Cortex of kidney (tissue), 1 donor: ENCODE results near the gene SSC5D.
"Not testable (repeated sequence)": the region's sequence is repeated elsewhere in the genome, so short reads cannot be mapped to it uniquely, and the experiment has no call there.

Experiments
- DNase-seq: peaks from one replicate; lab custom pipeline; 2025; lab: John Stamatoyannopoulos, UW

Gene SSC5D

DNA sequence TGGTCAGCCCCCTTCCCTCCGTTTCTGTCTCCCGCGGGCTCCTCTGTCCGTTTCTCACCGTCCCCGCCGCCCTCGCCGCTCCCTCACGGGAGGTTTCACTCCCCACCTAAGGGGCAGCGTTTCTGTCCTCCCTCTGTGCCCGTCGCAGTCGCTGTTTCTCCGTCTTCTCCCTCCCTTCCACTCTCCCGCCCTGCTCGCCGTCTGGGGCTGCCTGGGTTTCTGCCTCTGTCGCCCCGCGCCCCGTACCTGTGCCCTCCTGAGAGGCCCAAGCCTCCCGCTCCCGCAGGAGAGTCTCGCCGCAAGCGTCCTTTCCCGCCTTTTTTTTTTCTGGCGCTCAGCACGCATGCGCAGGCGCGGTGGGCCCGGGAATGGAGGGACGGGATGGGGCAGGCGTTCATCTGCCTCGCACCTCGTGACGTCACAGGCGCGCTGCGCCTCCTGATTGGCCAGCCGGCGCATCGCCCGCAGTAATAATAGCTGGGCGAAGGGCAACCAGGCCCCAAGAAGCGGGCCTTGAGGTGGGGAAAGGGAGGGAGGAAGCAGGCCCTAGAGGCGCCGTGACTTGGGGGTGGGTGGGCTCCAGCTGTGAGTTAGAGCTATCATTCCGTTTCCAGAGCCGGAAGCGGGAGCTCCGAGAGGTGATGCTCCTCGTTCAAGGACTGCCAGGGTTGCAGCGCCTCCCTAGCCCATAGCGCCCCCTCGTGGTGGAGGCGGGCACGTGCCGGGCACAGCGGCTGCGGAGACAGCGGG is 15.4 kb downstream of the SSC5D start:
- DNase-seq: no peak

DNA sequence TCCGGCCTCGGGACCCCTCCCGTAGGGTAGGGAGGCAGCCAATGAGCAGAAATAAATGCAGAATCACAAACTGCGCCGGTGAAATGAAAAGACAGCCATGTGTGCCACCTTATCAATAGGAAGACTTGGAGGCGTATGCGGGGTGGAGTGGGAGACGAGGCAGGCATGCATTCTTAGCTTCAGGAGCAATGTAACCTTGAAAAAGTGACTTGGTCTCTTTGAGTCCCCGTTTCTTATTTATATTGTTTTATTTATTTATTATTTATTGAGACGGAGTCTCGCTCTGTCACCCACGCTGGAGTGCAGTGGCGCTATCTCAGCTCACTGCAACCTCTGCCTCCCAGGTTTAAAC is 16.0 kb downstream of the SSC5D start:
- no peak for DNase-seq

DNA sequence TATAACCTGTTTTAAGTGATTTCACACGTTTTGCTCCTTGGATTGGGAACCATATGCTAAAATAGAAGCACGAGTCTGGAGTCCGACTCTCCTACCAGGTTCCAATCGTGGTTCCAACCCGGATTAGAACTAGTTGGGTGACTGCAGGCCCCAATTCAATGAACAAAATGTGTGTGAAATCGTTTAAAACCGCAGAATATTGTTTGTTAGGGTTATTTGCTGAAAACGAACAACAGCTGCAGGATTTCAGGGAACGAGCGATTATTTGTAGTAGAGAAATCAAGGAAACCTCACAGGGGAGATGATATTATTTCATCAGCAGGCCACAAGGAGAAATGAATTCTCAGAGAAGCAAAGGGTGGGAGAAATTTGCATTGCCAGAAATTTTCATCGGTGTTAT is 16.7 kb downstream of the SSC5D start:
- DNase-seq: no peak

DNA sequence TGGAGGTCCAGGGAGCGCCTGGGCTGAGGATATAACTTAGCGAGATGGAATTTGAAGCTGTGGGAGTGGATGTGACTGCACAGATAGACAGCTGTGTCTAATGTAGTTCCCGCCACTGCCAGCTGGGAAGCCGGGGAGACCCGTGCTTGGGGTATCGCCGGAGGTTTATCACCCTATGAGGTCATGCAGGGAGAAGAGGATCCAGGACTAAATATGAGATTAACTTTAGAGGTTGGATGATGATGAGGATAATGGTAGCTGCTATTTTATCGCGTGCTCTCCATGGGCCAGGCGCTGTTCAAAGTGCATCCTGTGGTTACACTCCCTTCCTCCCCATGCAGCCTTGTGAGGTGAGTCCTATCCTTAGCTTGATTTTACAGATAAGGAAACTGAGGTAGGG is 19.9 kb downstream of the SSC5D start:
- no peak for DNase-seq

DNA sequence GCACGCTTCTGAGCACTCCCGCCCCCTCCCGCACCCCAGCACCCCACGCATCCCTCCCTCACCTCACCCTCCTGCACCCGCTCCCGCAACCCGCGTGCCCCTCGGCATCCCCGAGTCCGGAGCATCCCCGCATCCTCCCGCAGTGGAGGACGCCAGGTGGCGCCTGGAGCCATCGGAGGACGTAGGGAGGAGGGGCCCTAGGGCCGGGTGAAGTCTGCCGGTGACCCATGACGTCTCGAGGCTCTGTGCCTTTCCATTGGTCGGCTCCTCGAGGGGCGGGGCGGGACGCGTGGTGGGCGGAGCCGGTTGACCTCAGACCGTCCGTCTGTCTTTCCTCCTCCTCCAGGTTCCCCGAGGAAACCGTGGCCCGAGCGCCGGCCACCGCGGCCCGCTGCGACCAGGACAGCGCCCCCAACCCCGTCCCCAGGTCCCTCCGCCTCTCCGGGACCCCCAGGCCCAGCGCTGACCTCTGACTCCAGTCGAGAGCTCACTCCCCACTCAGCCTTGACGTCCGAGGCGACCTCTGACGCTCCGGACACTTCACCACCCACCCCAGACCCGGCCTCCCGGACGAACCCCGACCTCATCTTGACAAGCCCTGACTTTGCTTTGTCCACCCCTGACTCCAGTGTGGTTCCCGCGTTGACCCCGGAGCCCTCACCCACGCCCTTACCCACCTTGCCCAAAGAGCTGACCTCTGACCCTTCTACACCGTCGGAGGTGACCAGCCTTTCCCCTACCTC is 28.8 kb downstream of the SSC5D start:
- no peak for DNase-seq

DNA sequence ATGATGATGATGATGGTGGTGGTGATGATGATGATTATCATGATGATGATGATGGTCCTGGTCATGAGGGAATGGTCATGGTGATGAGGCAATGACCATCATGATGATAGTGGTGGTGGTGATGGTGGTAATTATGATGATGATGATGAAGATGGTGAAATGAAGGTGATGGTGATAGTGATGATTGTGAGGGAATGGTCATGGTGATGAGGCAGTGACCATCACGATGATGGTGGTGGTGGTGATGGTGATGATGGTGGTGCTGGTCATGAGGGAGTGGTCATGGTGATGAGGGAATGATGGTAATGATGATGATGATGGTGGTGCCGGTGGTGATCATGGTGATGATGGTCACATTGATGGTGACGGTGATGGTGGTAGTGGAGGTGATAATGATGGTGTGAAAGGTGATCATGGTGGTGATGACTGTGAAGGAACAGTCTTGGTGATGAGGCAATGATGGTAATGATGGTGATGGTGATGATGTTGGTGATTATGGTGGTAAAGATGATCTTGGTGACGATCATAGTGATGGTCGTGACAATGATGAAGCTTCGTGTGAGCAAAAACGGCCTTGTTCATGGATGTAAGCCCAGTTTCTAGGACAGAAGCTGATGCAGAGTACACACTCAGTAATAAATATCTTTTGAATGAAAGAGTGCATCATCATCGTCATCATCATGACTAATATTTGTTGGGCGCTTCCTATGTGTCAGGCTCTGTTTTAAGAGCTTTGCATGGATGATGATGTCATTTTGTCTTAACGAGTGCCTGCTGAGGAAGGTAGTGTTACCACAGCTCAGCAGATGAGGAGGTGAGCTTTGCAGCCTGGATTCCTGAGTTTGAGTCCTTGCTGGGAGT is 31.4 kb downstream of the SSC5D start:
- no peak for DNase-seq

DNA sequence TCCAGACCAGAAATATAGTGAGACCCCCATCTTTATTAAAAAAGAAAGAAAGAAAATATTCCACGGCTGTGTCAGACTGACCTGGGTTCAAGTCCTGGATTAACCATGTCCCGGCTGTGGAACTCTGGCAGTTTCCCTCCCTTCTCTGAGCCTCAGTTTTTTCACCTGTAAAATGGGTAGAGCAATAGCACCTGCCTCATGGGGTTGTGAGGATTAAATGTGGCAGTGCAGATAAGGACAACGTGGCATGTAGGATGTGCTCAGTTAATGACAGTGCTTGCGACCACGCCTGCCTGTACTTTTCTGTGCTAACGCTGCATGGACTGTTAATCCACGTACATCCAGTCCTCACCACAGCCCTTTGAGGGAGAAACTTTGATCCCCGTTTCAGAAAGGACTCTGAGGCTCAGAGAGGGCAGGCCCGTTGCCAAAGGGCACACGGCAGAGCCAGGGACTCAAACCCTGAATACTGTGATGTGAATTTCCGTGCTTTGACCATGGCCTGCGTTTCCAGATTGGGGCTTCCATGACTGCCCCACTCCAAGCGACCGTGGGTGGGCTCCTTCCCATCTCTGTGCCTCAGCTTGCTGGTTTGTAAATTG is 32.6 kb downstream of the SSC5D start:
- no peak for DNase-seq

DNA sequence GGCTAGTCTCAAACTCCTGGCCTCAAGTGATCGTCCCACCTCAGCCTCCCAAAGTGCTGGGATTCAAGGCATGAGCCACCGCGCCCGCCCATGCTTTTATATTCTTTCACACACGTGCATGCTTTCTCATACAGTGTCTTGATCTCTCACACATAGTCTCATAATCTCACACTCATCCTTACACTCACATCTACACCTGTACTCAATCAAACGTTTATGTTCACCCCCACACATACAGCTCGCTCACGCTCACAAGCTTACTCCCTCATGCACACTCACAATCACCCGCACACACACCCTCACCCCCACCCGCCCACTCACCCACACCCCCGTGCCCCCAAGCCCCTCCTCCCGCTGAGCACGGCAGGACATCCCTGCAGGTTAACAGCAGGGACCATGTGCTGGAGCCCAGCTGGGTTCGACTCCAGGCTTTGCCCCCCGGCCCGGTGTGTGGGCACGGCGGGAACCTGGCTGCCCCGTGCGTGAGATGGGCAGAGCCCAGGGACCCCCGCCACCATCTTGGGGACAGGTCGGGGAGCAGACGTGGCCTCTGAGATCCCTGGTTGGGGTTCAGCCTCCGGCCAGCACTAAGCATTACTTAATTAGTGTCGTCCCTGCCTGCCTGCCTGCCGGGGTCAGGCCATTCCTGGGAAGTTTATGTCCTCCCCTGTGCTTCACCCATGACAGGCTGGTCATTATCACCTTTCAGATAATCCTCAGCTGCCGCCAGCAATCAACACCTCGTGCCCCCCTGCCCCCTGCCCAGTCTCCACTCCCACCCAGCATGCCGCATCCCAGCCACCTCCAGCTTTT is 37.3 kb downstream of the SSC5D start:
- DNase-seq: no peak

DNA sequence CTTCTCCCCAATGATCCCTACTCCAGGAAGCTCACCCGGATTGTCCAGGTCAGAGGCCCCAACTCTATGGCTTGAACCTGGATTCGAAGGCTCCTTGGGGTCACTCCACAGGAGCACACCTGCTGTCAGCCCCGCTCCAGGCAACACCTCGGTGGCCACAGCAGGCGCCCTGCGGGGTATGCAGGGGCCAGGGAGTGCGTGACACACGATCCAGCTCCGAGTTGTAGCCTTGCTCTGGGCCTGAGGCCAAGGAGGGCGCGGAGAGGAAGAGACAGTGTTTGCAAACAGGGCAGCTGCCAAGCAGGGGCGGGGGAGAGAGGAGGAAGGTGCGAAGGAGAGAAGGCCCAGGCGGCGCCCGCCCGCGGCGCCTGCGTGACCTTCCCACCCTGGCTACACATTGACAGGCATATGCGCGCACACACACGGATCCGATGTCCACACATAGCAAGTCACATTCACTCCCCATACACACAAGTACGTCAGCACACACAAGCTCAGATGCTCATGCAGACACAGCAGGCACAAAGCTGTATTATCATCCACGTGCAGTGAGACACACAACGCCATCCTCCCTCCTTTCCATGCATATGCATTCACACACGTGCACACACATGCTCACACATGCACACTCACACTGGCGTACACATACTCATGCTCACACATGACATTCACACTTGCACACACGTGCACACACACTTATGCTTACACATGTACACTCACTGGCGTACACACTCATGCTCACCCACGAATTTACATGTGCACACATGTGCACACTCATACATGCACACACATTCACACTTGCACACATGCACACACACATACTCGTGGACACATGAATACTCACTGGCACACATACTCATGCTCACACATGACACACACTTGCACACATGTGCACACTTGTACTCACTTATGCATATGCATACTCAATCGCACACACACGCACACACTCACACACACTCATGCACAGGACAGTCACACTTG is 38.3 kb downstream of the SSC5D start:
- DNase-seq: no peak

DNA sequence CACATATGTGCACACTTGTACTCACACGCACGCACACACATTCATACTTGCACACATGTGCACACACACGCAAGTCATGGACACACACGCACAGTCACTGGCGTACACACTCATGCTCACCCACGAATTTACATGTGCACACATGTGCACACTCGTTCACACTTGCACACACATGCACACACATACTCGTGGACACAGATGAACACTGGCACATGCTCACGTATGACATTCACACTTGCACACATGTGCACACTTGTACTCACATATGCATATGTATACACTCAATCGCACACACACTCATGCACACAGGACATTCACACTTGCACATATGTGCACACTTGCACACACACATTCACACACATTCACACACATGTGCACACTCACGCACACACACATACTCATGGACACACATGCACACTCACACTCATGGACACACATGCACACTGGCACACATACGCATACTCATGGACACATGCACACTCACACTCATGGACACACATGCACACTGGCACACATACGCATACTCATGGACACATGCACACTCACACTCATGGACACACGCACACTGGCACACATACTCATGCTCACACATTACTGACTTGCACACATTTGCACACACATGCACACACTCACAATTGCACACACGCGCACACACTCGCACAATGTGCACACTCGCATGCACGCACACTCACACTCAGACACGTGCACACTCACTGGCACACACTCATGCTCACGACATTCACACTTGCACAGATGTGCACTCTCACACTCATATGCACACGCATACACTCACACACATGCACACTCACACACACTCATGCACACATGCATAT is 39.2 kb downstream of the SSC5D start:
- no peak for DNase-seq

DNA sequence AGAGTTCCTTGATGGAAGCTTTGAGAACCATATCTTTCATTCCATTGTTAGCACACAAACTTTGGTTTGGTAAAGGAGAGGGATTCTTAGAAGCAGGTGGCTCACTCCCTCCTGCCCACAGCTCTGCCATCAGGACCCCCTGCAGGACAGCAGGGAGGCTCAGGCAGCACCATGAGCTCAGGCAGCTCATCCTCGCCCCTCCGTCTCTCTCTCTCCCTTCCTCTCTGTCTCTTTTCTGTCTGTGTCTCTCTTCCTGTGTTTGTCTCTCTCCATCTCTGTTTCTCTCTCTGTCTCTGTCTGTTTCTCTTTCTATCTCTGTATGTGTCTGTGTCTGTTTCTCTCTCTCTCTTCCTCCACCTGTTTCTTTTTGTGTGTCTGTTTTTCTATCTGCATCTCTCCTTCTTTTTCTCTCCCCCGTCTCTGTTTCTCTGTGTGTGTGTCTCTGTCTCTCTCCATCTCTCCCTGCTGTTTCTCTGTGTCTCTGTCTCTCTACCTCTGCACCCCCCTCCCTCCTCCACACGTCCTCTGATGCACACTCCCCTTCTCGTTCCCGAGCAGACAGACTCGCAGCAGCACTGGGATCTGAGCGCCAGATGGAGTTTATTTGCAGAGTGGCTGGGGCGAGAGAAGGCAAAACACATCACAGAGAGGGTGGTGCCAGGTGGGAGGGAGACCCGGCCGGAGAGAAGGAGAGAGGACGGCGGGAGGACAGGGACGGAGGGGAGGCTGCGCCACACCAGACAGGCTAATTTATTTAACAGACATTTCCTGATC is 40.0 kb downstream of the SSC5D start:
- DNase-seq: no peak

DNA sequence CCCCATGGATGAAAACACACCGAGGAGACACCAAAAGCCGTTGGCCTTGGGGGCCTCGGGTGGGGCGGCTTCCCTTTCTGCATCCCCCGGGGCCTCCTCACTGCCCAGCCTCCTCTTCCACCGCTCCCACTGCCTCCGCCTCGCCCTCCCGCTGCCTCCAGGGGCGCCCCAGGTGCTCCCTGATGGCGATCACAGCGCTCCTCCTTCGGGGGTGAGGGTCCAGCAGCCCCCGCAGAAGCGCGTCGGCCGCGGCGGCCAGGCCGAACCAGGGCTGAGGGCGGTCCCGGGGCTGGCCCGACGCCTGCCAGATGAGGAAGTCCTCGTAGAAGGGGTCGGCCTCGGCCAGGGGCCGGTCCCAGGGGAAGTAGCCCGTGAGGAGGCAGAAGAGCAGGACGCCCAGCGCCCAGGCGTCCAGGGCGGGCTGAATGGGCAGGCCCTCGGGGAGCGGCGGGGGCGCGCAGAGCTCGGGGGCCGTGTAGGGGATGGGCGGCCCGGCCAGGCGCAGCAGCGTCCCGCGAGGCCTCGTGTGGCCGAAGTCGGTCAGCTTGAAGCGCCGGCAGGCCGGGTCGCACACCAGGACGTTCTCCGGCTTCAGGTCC is 41.5 kb downstream of the SSC5D start:
- DNase-seq: no peak

DNA sequence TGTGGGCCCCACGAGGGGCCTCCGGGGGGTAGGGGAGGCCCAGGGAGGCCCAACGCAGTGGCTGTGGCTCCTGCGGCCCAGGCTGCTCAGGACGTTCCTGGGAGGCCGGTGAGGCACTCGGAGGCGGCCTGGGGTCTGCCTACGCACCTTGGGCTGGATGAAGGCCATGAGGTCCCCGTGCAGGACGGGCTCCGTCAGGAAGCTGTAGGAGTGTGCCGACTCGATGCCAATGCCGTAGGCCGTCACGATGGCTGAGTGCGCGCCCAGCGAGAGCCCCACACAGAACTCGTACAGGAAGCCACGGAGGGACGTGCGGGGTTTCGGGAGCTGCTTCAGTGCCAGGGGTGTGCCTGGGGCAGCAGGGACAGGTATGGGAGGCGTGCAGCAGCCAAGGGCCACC is 42.8 kb downstream of the SSC5D start:
- no peak for DNase-seq

DNA sequence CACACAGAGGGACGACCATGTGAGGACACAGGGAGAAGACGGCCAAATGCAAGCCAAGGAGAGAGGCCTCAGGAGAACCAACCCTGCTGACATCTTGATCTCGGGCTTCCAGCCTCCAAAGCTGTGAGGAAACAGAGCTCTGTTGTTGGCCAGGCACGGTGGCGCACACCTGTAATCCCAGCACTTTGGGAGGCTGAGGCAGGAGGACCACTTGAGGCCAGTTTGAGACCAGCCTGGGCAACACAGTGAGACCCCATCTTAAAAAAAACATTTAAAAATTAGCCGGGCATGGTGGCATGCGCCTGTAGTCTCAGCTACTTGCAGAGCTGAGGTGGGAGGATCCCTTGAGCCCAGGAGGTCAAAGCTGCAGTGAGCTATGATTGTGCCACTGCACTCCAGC is 46.0 kb downstream of the SSC5D start:
- DNase-seq: not testable (repeated sequence)

DNA sequence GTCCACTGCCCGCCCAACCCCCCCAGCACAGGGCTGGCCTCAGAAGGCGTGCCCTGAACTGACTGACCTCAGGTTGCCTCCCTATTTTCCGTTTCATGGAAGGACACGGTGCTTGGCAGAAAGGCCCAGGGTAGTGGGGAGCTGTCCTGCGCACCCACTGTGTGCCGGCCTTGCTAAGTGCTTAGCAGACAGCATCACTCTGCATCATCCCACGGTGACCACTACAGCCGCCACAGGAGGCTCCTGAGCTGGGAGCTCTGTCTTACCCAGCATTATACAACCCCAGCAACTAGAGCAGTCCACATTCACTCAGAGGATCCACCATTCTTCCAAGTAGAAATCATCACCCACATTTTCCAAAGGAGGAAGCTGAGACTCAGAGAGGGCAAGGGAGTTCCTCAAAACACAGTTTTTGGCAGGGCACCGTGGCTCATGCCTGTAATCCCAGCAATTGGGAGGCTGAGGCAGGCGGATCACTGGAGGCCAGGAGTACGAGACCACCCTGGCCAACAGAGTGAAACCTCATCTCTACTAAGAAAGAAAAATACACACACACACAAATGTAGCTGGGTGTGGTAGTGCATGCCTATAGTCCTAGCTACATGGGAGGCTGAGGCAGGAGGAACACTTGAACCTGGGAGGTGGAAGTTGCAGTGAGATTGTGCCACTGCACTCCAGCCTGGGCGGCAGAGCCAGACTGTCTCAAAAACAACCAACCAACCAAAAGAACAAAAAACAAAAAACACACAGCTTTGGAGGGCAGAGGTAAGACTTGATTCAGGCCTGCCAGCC is 47.1 kb downstream of the SSC5D start:
- DNase-seq: no peak

DNA sequence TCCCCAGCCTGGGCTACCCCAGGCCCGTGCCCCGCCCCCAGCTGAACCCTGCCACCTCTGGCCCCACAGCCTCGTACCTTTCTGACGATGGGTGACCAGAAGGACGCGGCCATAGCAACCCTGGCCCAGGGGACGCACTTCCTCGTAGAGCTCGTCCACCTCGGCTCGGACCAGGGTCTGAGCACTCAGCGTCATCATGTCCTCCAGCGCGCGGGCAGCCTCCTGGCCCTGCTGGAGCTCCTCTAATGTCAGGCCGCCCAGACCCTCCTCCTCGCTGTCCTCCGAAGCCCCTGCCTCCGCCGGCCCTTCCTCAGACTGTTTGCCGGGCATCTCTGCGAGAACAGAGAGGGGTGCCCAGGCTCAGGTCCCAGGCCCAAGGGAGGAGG is 47.7 kb downstream of the SSC5D start:
- DNase-seq: no peak

DNA sequence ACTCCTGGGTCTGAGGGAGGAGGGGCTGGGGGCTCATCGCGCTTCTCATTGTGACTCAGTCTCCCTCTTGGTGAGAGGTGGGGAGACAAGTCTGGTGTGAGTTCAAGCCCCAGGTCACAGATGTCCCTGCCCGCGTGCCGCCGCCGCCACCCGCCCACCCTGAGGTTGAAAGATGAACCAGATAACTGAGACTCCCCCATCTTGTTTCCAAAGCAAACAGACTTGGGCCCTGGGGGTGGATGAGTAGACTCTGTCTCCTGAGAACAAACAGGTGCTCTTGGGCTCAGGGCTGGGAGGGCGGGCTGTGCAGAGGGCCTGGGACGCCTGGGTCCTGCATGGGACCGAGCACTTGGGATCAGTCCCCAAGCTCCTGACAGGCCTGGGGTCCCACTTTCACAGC is 48.1 kb downstream of the SSC5D start:
- DNase-seq: no peak
